ENCODE measurements around the gene STRN. TPM values are rescaled to one million over a fixed set of nuclear protein-coding genes. Genes with fewer than 3 reads are reported as not detected.

STRN gene
- total RNA-seq, 2 donors from 2014 or later: 23.1 to 34.2 TPM

DNA sequence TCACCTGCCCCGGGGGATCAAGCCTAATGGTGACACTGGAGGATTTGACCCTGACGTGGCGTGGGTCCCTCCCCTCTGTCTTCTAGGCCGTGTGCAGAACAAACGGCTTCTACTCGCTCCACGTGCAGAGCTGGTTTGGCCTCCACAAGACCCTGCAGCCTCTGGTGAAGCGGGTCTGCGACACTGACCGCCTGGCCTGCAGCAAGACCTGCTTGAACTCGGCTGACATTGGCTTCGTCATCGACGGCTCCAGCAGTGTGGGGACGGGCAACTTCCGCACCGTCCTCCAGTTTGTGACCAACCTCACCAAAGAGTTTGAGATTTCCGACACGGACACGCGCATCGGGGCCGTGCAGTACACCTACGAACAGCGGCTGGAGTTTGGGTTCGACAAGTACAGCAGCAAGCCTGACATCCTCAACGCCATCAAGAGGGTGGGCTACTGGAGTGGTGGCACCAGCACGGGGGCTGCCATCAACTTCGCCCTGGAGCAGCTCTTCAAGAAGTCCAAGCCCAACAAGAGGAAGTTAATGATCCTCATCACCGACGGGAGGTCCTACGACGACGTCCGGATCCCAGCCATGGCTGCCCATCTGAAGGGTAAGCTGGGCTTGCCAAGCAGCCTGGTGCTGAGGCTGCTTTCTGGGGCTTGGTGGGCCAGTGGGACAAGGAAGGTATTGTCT, 157.8 kb downstream of the STRN start:
- DNase-seq (ENCODE audit: low spot score): no peak
- intact Hi-C loops (cut with DNase I): no loop called here

DNA sequence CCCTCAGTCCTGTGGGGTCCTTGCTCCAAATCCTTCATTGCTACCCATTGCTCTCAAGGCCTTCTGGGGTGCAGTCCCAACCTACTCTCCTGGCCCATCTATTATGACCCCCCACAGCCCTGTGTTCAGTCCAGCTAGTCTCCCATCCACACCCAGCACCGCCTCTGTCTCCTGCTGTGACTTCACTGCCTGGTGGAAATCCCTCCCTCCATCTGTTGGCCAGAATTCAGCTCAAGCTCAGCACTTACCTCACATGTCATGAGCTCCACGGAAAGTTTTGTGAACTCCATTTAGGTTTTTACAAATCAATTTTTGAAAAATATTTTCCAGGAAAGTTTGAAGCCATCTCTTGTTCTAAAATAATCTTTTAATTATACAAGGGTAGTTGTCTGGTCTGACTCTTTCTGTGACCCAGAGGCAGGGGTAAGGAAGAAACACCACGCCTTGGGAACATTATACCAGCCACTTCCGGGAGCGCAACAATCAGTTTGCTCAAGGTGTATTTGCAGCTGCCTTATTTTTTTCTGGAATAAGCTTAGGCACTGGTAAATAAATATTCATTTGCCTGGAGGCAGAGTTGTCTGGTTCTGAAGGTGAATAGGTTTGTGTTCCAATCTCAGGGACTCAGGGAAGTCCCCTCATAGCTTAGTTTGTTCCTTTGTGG, 159.0 kb downstream of the STRN start:
- intact Hi-C loops (cut with DNase I): no loop called here
- no peak for DNase-seq (ENCODE audit: low spot score)

DNA sequence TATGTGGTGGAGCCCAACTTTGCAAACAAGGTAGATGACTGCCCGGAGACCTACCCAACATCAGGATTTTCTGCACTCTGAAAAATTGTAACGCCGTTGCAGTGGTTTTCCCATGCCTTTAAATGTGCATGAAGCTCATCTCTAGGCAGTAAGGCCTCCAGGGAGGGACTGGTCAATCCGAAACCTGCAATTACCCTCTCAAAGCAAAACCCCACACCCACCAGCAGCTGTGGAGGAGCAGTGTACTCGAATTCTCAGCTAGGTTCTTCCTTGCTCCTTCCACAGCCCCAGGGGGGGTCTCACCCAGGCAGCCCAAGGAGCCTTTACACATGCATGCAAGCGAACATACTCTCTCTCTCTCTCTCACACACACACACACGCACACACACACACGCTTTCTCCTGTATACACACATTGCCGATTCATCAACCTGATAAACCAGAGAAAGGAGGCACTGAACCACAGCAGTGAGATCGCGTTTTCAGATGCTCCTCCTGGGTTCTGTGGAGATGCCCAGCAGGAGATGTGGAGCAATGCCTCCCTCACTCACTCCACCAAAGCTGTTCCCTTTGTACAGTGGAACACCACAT, 160.6 kb downstream of the STRN start:
- intact Hi-C loops (cut with DNase I): no loop called here
- DNase-seq (ENCODE audit: low spot score): no peak

DNA sequence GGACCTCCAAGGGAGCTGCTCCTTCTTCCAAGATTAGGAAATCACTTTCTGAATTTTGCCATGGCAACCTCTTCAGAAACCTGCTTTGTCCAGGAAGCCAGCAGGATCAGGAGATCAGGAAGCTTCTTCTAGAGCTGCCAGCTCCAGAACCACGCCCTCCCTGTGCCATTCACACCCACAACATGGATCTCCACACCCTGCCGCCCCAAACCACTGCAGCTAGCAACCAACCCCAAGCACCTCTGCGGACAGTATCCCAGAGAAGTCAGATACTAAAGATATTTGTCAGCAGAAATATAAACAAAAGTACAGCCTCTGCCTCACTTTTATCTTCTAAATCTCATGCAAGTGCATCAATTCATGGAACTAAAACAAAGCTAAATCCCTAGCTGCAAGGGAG, 163.4 kb downstream of the STRN start:
- DNase-seq (ENCODE audit: low spot score): no peak
- intact Hi-C loops (cut with DNase I): no loop called here

DNA sequence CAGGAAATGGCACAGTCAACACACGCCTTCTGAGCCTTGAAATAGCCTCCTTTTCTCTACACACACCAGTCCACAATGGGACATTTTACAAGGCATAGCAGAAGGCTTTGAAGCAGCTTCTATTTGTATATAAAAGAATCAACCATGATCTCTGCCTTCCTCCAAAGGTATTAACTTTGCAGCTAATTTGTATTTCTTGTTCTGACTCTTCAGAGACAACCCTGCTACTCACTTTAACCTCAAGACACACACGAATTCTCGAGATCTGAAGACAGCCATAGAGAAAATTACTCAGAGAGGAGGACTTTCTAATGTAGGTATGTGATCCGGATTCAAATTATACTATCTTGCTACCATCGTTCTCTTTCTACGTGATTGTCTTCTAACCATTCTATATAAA, 165.2 kb downstream of the STRN start:
- DNase-seq (ENCODE audit: low spot score): no peak
- intact Hi-C loops (cut with DNase I): no loop called here

DNA sequence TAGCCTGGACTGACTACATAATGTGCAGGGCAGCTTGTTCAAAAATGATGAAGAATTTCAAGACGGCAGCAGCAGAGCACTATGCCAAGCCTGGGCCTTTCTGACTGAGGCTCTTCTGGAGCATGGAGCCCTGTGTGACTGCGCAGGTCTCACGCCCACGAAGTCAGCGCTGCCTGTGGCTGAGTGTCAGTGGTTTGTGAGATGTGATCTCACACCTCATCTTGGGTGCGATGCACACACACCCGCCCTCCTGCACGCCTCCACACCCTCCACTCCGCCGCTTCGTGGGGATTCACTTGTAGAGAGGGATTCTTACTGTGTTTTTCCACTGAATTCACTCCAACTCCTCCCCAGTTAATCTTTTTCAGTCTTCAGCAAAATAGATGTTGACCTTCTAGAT, 166.0 kb downstream of the STRN start:
- intact Hi-C loops (cut with DNase I): no loop called here
- DNase-seq (ENCODE audit: low spot score): no peak

DNA sequence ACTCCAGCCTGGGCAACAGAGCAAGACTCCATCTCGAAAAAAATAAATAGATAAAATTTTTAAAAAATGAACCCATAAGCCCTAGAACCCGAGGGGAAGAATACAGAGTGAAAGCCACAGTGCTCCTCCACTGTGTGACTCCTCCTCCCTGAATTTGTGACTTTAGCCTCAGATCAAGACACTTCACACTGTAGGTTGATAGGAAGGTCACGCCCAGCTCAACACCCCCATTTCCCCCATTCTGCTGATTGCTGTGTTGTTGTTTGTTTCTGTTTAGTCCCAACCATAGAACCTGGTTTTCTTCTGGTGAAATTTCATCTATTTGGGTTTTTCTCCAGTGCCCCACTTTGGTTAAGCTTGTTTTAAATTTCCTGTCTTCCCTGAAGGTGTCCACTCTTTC, 167.6 kb downstream of the STRN start:
- intact Hi-C loops (cut with DNase I): no loop called here
- DNase-seq (ENCODE audit: low spot score): no peak

DNA sequence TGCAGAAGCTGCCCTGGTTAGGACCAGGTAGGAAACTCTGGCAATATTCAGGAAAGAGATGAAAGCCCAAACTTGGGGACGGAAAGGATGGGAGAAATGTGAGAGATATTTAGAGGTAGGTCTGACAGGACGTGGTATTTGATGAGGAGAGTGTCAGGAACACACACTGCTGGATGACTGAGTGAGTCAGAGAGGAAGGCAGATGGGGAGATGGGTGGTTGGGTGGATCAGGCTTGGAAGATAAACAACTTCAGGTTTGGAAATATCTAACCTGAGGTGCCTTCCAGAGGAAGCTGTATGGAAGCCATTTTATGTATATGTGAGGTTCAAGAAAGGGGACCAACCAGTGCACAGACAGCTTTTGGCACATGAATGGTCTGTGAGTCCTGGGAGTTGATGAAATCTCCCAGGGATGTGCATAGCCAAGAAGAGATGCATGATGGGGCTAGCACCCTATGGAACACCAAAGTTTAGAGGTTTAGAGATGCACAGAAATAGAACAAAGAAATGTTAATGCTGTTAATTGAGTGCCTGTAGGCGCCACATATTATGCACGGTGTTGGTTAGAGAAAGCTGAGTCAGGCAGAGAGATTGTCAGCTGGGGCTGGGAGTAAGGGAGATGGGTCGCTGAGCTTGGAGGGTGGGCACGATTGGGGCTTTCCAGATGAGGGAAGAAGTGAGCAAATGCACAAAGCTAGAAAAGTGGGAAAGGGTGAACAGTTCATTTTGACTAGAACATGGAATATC, 168.8 kb downstream of the STRN start:
- DNase-seq (ENCODE audit: low spot score): no peak

More for the DNA sequence above, 168.8 kb downstream of the STRN start:
- intact Hi-C loops (cut with DNase I): no loop called here

Other genes with a start within 250 kb of the STRN start
- gene HEATR5B, start 117.8 kb upstream of the STRN start, total RNA-seq: 10 to 100 TPM; 14.5 to 15.5 TPM
- gene GPATCH11, start 118.0 kb upstream of the STRN start, total RNA-seq: 1 to 10 TPM; 6.9 to 7.2 TPM
- gene EIF2AK2, start 190.4 kb upstream of the STRN start, total RNA-seq: 10 to 100 TPM; 39.8 to 51.0 TPM
- gene SULT6B1, start 222.1 kb upstream of the STRN start, total RNA-seq: not detected
- gene CEBPZOS, start 230.0 kb upstream of the STRN start, total RNA-seq: 10 to 100 TPM; 31.7 to 33.3 TPM